ENCODE data around the gene UBE2U. TPM values are rescaled to one million over a fixed set of nuclear protein-coding genes. Genes with fewer than 3 reads are reported as not detected.

The UBE2U gene
- polyA plus RNA-seq, 1 experiment, result not detected

- POLR2A ChIA-PET, result no interaction called here
These were observed 24.9 kb downstream of the UBE2U start for GRCh38 chr1:64228167-64228957.

DNA sequence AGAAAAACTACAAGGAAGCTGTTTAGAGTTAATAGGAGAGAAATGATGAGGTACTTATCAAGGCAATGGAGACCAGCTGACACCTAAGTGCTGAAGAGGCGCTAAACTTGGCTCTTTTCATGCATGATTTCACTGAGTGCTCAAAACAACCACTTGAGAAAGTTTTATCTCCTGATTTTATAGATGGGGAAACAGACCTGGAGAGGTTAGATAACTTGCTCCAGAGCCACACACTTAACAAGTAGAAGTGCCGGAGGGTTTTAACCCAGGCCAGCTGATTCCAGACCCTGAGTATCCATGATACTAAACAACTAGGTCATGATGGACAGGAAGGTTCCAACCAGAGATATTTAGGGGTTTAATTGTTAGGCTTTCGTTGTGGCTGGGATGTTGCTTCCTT is 25.9 kb downstream of the UBE2U start:
- no peak for DNase-seq (ENCODE audit: low read depth)
- POLR2A ChIA-PET, result no interaction called here
- Histone ChIP-seq H3K4me3 (ENCODE audit: low read depth, low read length) (no peak overlapping the region), H3K27me3 (ENCODE audit: control insufficient read depth, insufficient read depth, low read length) (no peaks in the 10 kb centered on the region; the same call in 1 of the 2 replicates), H3K36me3 (ENCODE audit: control insufficient read depth, insufficient read depth, low read length) (no peaks in the 10 kb centered on the region)
- CTCF ChIA-PET, result interaction anchor here (1.0 to 1.6 kb wide), 4 partner anchors 13 to 606 kb away, joined by 3 to 4 read pairs (median 3); no protein-coding TSS in a partner anchor
- TF ChIP-seq CTCF (IDR thresholded peaks at IDR 0.05; ENCODE audit: insufficient read depth, low read depth, low read length), result no peak

More at GRCh38 chr1:64228167-64228957, 24.9 kb downstream of the UBE2U start:
- no peak for TF ChIP-seq CTCF (IDR thresholded peaks at IDR 0.05; ENCODE audit: insufficient read depth, low read depth, low read length)
- CTCF ChIA-PET, result interaction anchor here (0.6 to 1.6 kb wide), 4 partner anchors 91 to 605 kb away, joined by 3 read pairs; no protein-coding TSS in a partner anchor
- Histone ChIP-seq H3K4me3 (ENCODE audit: low read depth, low read length) (no peak overlapping the region), H3K36me3 (ENCODE audit: control insufficient read depth, insufficient read depth, low read length) (no peaks in the 10 kb centered on the region), H3K27me3 (ENCODE audit: control insufficient read depth, insufficient read depth, low read length) (no peaks in the 10 kb centered on the region)
- no peak for DNase-seq (ENCODE audit: low read depth)

- ChIA-PET POLR2A (no interaction called here), CTCF (interaction anchor here (1.2 kb wide), 1 partner anchor 15 kb away, joined by 5 read pairs; no protein-coding TSS in a partner anchor)
These were observed 27.7 kb downstream of the UBE2U start for GRCh38 chr1:64231153-64231552.

GRCh38 chr1:64231654-64232053 is 28.2 kb downstream of the UBE2U start:
- H3K4me3 ChIP-seq (ENCODE audit: low read depth, low read length), result no peak overlapping the region
- H3K36me3 ChIP-seq (ENCODE audit: control insufficient read depth, insufficient read depth, low read length), result no peaks in the 10 kb centered on the region
- no peak for DNase-seq (ENCODE audit: low read depth)
- peaks cover under 1% of the 10 kb centered on the region for H3K27me3 ChIP-seq (ENCODE audit: control insufficient read depth, insufficient read depth, low read length)
- TF ChIP-seq CTCF (IDR thresholded peaks at IDR 0.05; ENCODE audit: insufficient read depth, low read depth, low read length), result no peak
- ChIA-PET POLR2A (no interaction called here), CTCF (interaction anchor here (1.2 kb wide), 1 partner anchor 15 kb away, joined by 5 read pairs; no protein-coding TSS in a partner anchor)

More at GRCh38 chr1:64231153-64231552, 27.7 kb downstream of the UBE2U start:
- TF ChIP-seq CTCF (IDR thresholded peaks at IDR 0.05; ENCODE audit: insufficient read depth, low read depth, low read length), result no peak
- H3K36me3 ChIP-seq (ENCODE audit: control insufficient read depth, insufficient read depth, low read length), result no peaks in the 10 kb centered on the region
- H3K27me3 ChIP-seq (ENCODE audit: control insufficient read depth, insufficient read depth, low read length), result no peaks in the 10 kb centered on the region; the same call in 1 of the 2 replicates
- DNase-seq (ENCODE audit: low read depth), result no peak
- no peak overlapping the region for H3K4me3 ChIP-seq (ENCODE audit: low read depth, low read length)

- no peaks in the 10 kb centered on the region for H3K36me3 ChIP-seq (ENCODE audit: control insufficient read depth, insufficient read depth, low read length)
- ChIA-PET CTCF (no interaction called here), POLR2A (no interaction called here)
- no peak for TF ChIP-seq CTCF (IDR thresholded peaks at IDR 0.05; ENCODE audit: insufficient read depth, low read depth, low read length)
- no peak overlapping the region for H3K4me3 ChIP-seq (ENCODE audit: low read depth, low read length)
- DNase-seq (ENCODE audit: low read depth), result no peak
- H3K27me3 ChIP-seq (ENCODE audit: control insufficient read depth, insufficient read depth, low read length), result peaks cover 2% of the 10 kb centered on the region
These were observed 31.3 kb downstream of the UBE2U start for GRCh38 chr1:64234714-64235113.

Measured in BJ (cell line).